Activated naive CD8-positive, alpha-beta T cell (primary cell): Measurements from ENCODE around the gene ALCAM.

Experiments used
- H3K27ac Mint-ChIP-seq: one replicate; pipeline ENCODE4 v1.8.0; 2021; ENCODE audit warnings: mixed read lengths
- H3K27me3 Mint-ChIP-seq: one replicate; pipeline ENCODE4 v1.8.0; 2021; ENCODE audit warnings: mixed read lengths
- H3K36me3 Mint-ChIP-seq: one replicate; pipeline ENCODE4 v1.8.0; 2021; ENCODE audit warnings: mixed read lengths
- H3K4me1 Mint-ChIP-seq: one replicate; pipeline ENCODE4 v1.8.0; 2021; ENCODE audit warnings: low read depth, mixed read lengths
- H3K4me3 Mint-ChIP-seq: one replicate; pipeline ENCODE4 v1.8.0; 2021; ENCODE audit warnings: mild to moderate bottlenecking, mixed read lengths
- H3K9me3 Mint-ChIP-seq: one replicate; pipeline ENCODE4 v1.8.0; 2021; ENCODE audit warnings: low read depth, mixed read lengths

Gene ALCAM

GRCh38 chr3:105422645-105423044, 55.9 kb downstream of the ALCAM start:
- no peaks in the 10 kb centered on the region for H3K36me3 Mint-ChIP-seq
- no peaks in the 10 kb centered on the region for H3K4me1 Mint-ChIP-seq
- H3K27me3 Mint-ChIP-seq: peaks cover 3% of the 10 kb centered on the region
- H3K4me3 Mint-ChIP-seq: no peak overlapping the region
- no peaks in the 10 kb centered on the region for H3K9me3 Mint-ChIP-seq
- no peak overlapping the region for H3K27ac Mint-ChIP-seq

DNA sequence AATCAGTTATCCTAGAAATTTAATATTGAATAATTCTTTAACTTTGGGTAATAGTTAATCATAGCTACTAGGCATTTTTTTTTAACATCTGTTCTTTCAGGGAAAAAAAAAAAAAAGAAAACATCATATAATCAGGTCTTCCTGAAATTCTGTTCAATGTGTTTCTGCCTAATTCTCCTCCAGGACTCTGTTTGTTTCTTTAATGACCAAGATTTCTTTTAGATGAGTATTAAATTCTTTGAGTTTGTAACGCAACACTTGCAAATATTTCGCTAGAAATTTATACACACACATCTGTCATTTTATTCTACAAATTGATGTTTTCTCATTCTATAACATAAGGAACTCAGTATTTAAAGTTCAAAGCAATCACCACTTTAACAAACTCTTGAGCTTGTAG, 56.7 kb downstream of the ALCAM start:
- Mint-ChIP-seq H3K27me3 (peaks cover 3% of the 10 kb centered on the region), H3K9me3 (no peaks in the 10 kb centered on the region), H3K27ac (no peak overlapping the region), H3K4me1 (no peaks in the 10 kb centered on the region), H3K4me3 (no peak overlapping the region), H3K36me3 (no peaks in the 10 kb centered on the region)

DNA sequence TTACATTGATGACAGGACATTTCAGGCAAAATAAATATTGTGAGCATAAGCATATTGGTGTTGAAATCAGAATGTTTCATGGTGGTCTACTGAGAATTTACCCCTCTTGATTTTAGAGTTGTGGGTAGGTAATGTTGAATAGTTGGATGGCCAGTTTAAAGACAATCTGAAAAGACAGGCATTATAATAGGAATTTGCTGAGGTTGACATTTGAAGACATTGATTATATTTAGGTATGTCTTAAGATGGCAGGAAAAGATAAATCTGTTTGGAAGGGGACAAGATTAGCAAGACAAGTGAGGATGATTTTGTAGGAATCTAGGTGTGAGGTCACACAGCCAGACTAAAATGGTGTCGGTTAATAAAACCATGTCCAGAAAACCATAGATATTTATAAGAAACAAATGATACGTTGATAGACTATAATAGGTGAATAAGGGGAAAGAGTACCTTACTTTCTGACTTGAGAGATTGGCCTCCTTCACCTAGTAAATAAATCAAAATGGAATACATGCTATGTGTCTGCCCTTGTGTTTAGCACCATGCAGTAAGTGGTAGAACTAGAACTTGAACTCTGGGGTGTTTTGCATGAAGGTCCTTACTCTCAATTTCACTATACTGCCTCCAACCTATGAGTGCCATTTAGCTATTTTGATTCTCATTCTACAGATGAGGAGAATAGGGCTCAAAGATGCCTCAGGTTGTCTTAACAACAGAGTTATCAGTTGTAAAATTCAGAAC, 57.9 kb downstream of the ALCAM start:
- H3K4me1 Mint-ChIP-seq: no peaks in the 10 kb centered on the region
- H3K27me3 Mint-ChIP-seq: peaks cover 3% of the 10 kb centered on the region
- H3K4me3 Mint-ChIP-seq: no peak overlapping the region
- H3K36me3 Mint-ChIP-seq: no peaks in the 10 kb centered on the region
- H3K9me3 Mint-ChIP-seq: no peaks in the 10 kb centered on the region
- H3K27ac Mint-ChIP-seq: no peak overlapping the region

DNA sequence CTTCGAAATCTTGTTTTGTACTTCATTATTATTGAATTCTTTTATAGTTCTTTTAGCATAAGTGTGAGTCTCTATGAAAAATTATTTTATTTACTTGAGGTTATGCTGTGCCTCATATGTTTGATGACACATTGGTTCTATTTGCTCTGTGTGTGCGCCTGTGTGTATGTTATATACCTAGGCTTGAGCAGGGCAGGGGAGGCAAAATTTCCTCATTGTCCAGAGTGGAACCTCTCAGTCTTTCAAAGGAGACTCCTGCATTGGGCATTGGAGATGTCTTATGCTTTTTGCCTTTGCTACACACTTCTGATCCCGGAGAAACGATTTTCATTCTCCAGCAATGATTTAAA, 58.4 kb downstream of the ALCAM start:
- H3K27ac Mint-ChIP-seq: no peak overlapping the region
- H3K4me3 Mint-ChIP-seq: no peak overlapping the region
- no peaks in the 10 kb centered on the region for H3K4me1 Mint-ChIP-seq
- no peaks in the 10 kb centered on the region for H3K36me3 Mint-ChIP-seq
- no peaks in the 10 kb centered on the region for H3K9me3 Mint-ChIP-seq
- peaks cover 3% of the 10 kb centered on the region for H3K27me3 Mint-ChIP-seq

DNA sequence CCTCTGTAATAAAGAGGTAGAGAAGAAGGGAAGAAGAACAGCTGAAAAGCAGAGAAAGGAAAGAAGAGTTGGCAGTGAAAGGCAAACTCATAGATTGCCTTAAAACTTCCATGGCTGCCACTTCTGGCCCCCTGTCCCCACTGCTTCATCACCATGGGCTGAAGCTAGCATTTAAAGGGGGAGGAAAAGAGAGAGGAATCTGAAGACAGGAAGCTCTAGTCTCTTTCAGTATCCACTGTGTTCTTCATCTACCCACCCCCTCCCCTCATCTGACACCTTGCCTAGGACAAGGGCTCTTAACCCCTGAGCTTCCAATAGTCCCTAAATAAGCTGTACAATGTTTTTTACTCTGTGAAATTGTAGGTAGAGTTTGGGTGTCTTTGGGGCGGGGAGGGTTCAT, 60.6 kb downstream of the ALCAM start:
- Mint-ChIP-seq H3K4me3 (no peak overlapping the region), H3K27me3 (no peaks in the 10 kb centered on the region), H3K27ac (no peak overlapping the region), H3K36me3 (no peaks in the 10 kb centered on the region), H3K4me1 (no peaks in the 10 kb centered on the region), H3K9me3 (no peaks in the 10 kb centered on the region)

GRCh38 chr3:105429034-105429762, 62.5 kb downstream of the ALCAM start:
- Mint-ChIP-seq H3K36me3 (no peaks in the 10 kb centered on the region), H3K9me3 (no peaks in the 10 kb centered on the region), H3K4me3 (no peak overlapping the region), H3K27ac (no peak overlapping the region), H3K27me3 (no peaks in the 10 kb centered on the region), H3K4me1 (no peaks in the 10 kb centered on the region)

GRCh38 chr3:105430455-105430854, 63.7 kb downstream of the ALCAM start:
- no peaks in the 10 kb centered on the region for H3K9me3 Mint-ChIP-seq
- H3K27me3 Mint-ChIP-seq: no peaks in the 10 kb centered on the region
- H3K4me1 Mint-ChIP-seq: no peaks in the 10 kb centered on the region
- no peak overlapping the region for H3K27ac Mint-ChIP-seq
- no peak overlapping the region for H3K4me3 Mint-ChIP-seq
- H3K36me3 Mint-ChIP-seq: no peaks in the 10 kb centered on the region

GRCh38 chr3:105431200-105431599, 64.5 kb downstream of the ALCAM start:
- H3K4me3 Mint-ChIP-seq: no peak overlapping the region
- H3K9me3 Mint-ChIP-seq: no peaks in the 10 kb centered on the region
- H3K4me1 Mint-ChIP-seq: no peaks in the 10 kb centered on the region
- no peaks in the 10 kb centered on the region for H3K27me3 Mint-ChIP-seq
- H3K27ac Mint-ChIP-seq: no peak overlapping the region
- H3K36me3 Mint-ChIP-seq: no peaks in the 10 kb centered on the region

DNA sequence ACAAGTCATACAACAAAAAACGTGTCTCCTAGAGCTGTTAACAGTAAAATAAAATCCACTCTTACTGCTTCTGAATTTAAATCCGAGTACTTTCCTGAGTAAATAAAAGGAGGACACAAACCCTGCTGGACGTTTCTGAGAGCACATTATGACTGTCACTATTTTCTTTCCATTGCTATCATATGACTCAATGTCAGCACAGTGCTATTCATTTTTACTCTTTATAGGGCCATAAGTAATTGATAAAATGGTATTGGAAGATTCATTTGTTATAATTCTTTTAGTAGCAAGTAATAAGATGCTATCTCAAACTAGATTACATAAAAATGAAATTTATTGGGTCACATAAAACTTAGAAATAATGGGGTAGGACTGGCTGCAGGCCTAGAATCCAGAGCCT, 68.6 kb downstream of the ALCAM start:
- H3K27me3 Mint-ChIP-seq: no peaks in the 10 kb centered on the region
- no peaks in the 10 kb centered on the region for H3K9me3 Mint-ChIP-seq
- H3K27ac Mint-ChIP-seq: no peak overlapping the region
- H3K36me3 Mint-ChIP-seq: no peaks in the 10 kb centered on the region
- H3K4me1 Mint-ChIP-seq: no peaks in the 10 kb centered on the region
- H3K4me3 Mint-ChIP-seq: no peak overlapping the region

DNA sequence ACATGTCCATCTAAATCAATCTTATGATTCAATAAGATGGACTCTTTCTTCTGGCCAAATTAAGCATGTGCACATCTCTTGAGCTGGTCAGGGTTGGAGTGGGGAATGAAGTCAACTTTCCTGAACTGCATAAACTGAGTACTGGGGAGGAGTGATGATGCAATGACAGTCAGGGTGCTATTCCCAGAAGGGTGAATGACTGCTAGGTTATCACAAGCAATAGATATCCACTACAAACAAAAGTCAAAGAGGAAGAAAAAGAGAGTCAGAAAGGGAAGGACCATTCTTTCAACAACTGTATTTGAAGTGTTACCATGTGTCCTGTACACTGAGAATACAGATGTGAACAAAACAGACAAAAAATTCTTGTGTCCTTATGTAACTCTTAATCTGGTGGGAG, 70.0 kb downstream of the ALCAM start:
- Mint-ChIP-seq H3K27ac (no peak overlapping the region), H3K27me3 (no peaks in the 10 kb centered on the region)

DNA sequence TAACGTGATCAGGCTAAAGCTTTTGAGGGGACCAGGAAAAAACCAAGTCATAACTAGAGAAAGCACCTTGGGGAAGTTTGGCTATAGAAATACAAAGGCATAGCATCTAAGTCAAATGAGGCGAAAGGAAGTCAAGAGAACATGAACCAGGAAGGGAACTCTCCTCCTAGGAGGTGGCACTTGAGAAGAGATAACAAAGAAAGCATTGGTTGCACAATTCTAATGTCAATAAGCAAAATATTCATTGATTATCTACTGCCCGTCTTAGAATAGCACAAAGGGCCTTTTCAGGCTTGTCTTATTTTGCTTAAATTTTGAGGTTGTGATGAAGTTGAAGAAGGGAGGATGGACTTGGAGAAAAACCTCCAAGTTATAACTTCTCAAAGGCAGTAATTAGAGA, 73.4 kb downstream of the ALCAM start:
- Mint-ChIP-seq H3K27me3 (no peaks in the 10 kb centered on the region), H3K4me3 (no peak overlapping the region), H3K27ac (no peak overlapping the region), H3K9me3 (no peaks in the 10 kb centered on the region), H3K4me1 (no peaks in the 10 kb centered on the region), H3K36me3 (no peaks in the 10 kb centered on the region)

More for the DNA sequence above, 70.0 kb downstream of the ALCAM start:
- Mint-ChIP-seq H3K36me3 (no peaks in the 10 kb centered on the region), H3K4me1 (no peaks in the 10 kb centered on the region), H3K4me3 (no peak overlapping the region), H3K9me3 (no peaks in the 10 kb centered on the region)

GRCh38 chr3:105444725-105445124, 78.0 kb downstream of the ALCAM start:
- Mint-ChIP-seq H3K4me1 (no peaks in the 10 kb centered on the region), H3K27ac (no peak overlapping the region), H3K27me3 (no peaks in the 10 kb centered on the region), H3K4me3 (no peak overlapping the region), H3K9me3 (no peaks in the 10 kb centered on the region), H3K36me3 (no peaks in the 10 kb centered on the region)

GRCh38 chr3:105448338-105448982, 81.8 kb downstream of the ALCAM start:
- Mint-ChIP-seq H3K27ac (no peak overlapping the region), H3K4me1 (no peaks in the 10 kb centered on the region), H3K9me3 (no peaks in the 10 kb centered on the region), H3K27me3 (peaks cover 2% of the 10 kb centered on the region), H3K4me3 (no peak overlapping the region), H3K36me3 (no peaks in the 10 kb centered on the region)

DNA sequence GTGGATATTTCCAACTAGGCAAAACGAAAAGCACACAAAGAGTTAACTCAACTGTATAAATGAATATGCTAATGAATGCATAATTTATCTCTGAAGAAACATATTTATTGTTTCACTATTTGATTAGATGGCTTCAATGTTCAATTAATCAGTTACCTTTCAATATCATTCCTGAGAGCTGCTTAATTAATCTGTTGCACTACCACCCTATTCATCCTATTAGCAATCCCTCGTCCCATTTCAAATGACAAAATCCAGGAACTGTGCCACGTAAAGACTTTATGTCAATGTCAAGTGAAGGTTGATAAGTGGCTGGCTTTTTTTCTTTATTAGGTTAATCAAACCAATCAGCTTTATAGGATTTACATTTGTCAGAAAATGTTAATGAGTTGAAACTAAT, 82.7 kb downstream of the ALCAM start:
- no peak overlapping the region for H3K27ac Mint-ChIP-seq
- H3K9me3 Mint-ChIP-seq: no peaks in the 10 kb centered on the region
- no peaks in the 10 kb centered on the region for H3K4me1 Mint-ChIP-seq
- H3K27me3 Mint-ChIP-seq: peaks cover 2% of the 10 kb centered on the region
- H3K4me3 Mint-ChIP-seq: no peak overlapping the region
- no peaks in the 10 kb centered on the region for H3K36me3 Mint-ChIP-seq

DNA sequence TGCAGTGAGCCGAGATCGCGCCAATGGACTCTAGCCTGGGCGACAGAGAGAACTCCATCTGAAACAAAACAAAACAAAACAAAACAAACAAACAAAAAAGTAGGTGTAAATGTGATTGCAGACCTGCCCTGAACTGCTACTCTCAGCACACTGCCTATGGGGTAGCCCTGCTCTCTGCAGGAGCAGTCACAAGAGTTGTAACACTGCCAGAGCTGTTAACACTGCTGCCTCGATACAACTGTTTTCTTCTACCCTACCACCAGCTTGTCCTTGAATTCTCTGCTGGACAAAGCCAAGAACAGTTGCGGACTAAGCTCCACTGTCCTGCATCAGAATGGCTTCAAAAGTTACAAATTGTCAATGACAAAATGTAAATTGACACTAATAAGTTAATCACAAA, 89.3 kb downstream of the ALCAM start:
- Mint-ChIP-seq H3K9me3 (no peaks in the 10 kb centered on the region), H3K27me3 (peaks cover 2% of the 10 kb centered on the region), H3K36me3 (no peaks in the 10 kb centered on the region), H3K27ac (no peak overlapping the region), H3K4me3 (no peak overlapping the region), H3K4me1 (no peaks in the 10 kb centered on the region)
